Gastroesophageal sphincter (tissue), 4 donors: ENCODE data around the gene L2HGDH. TPM values are rescaled to one million over a fixed set of nuclear protein-coding genes. Genes with fewer than 3 reads are reported as not detected.
"Not testable (repeated sequence)": the region's sequence is repeated elsewhere in the genome, so short reads cannot be mapped to it uniquely, and the experiment has no call there.

ENCODE experiments used
- ATAC-seq: fragments of 150-250 bp; one replicate; pipeline ENCODE4 v1.9.1; 2016; ENCODE audit warnings: mild to moderate bottlenecking, moderate library complexity
- H3K27ac ChIP-seq, 4 donors: fragments of 200-600 bp; sonication (generic) in 3 of 4; 1 replicate in 3 of 4; 2 replicates in 1 of 4; pipeline ENCODE4 v1.5.1; 2016 to 2019
- H3K27me3 ChIP-seq: fragments of 200-600 bp; sonication (generic); one replicate; pipeline ENCODE4 v1.5.1; 2019
- H3K36me3 ChIP-seq, 2 donors: fragments of 200-600 bp; sonication (generic); one replicate each; pipeline ENCODE4 v1.5.1; 2019; ENCODE audit warnings: control low read depth in 1 of 2
- H3K4me1 ChIP-seq, 3 donors: fragments of 200-600 bp; sonication (generic); 1 replicate in 2 of 3; 2 replicates in 1 of 3; pipeline ENCODE4 v1.5.1; 2016 to 2019; ENCODE audit warnings: control low read depth in 2 of 3
- H3K4me3 ChIP-seq, 2 donors: fragments of 200-600 bp; sonication (generic); one replicate each; pipeline ENCODE4 v1.5.1; 2019; ENCODE audit warnings: mild to moderate bottlenecking in 1 of 2, moderate library complexity in 1 of 2
- H3K9me3 ChIP-seq, 3 donors: fragments of 200-600 bp; sonication (generic); one replicate each; pipeline ENCODE4 v1.5.1; 2017 to 2019; ENCODE audit warnings: control low read depth in 2 of 3
- EP300 ChIP-seq: sonication (generic); formaldehyde crosslinking; IDR thresholded peaks from one replicate; pipeline ENCODE4 v1.6.1; 2017; ENCODE audit warnings: antibody characterized with exemption, mild to moderate bottlenecking
- POLR2A ChIP-seq, 2 donors: fragments of 450-650 bp; IDR thresholded peaks; one replicate each; pipeline ENCODE4 v1.6.1; 2017; ENCODE audit warnings: antibody characterized with exemption in 2 of 2, mild to moderate bottlenecking in 2 of 2, moderate library complexity in 1 of 2
- POLR2AphosphoS5 ChIP-seq: sonication (generic); formaldehyde crosslinking; IDR thresholded peaks from one replicate; pipeline ENCODE4 v1.6.1; 2017; ENCODE audit warnings: antibody characterized with exemption
- WGBS, 2 donors: methylation state at CpG; one replicate each; pipeline ENCODE4 v1.1.5; 2018; ENCODE audit warnings: low coverage in 1 of 2; 5-methylcytosine and 5-hydroxymethylcytosine counted together
- total RNA-seq, 4 donors: library from RNA; depleted of rRNA; stranded (reverse); fragments of >200 nt; gene quantifications; one replicate each; pipeline ENCODE4 v1.1.0, GENCODE V29; 2016
- TF ChIP-seq, protein P1 (sequence below), 4 experiments: fragments of 200-600 bp in 2 of 4; fragments of 450-650 bp in 2 of 4; sonication (generic) in 1 of 4; IDR thresholded peaks; one replicate each; pipeline ENCODE4 v1.5.1; 2017 to 2019; ENCODE audit warnings: antibody characterized with exemption in 4 of 4, mild to moderate bottlenecking in 2 of 4, moderate library complexity in 2 of 4

L2HGDH gene
- total RNA-seq, 4 donors from 2014 or later = 3.4 to 10.2 (median 7.0) TPM

DNA sequence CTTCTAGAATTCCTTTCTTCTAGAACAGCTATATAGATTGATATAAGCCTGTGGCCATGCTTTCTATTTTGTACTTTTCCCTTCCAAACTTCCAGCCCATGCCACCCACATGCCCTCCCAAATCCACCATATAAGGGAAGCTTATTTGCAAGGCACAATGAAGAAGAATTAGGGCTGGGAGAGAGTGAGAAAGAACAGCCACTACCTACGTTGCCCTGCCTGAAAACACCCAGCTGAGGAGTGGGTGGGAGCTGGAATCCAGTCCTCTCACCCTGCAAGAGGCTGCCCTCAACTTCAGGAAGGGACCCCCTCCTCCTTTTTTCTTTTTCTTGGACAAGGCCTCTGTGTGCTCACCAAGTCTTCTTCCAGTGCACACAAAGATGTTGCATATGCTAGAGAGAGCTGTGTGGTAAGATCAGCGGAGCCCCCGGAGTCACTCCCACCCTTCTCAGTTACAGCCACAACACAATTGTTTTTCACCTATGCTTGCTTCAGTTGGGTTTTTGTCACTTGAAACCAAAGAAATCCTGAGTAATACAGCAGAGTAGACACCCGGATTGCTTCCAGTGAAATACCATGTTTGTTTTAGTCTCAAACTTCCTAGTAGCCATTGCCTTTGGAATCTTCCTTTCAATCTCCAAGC is 45.8 kb upstream of the L2HGDH start:
- H3K4me3 ChIP-seq = no peak overlapping the region
- ATAC-seq = no peak
- H3K4me1 ChIP-seq = no peaks in the 10 kb centered on the region
- no peak overlapping the region for H3K27ac ChIP-seq
- peaks cover 0 to 8% of the 10 kb centered on the region in 2 donors for H3K36me3 ChIP-seq
- TF ChIP-seq POLR2AphosphoS5 (no peak), POLR2A (IDR thresholded peaks at IDR 0.05) (no peak), EP300 (no peak)
- TF ChIP-seq, protein P1, sequence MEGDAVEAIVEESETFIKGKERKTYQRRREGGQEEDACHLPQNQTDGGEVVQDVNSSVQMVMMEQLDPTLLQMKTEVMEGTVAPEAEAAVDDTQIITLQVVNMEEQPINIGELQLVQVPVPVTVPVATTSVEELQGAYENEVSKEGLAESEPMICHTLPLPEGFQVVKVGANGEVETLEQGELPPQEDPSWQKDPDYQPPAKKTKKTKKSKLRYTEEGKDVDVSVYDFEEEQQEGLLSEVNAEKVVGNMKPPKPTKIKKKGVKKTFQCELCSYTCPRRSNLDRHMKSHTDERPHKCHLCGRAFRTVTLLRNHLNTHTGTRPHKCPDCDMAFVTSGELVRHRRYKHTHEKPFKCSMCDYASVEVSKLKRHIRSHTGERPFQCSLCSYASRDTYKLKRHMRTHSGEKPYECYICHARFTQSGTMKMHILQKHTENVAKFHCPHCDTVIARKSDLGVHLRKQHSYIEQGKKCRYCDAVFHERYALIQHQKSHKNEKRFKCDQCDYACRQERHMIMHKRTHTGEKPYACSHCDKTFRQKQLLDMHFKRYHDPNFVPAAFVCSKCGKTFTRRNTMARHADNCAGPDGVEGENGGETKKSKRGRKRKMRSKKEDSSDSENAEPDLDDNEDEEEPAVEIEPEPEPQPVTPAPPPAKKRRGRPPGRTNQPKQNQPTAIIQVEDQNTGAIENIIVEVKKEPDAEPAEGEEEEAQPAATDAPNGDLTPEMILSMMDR (IDR thresholded peaks at IDR 0.05) = no peak
- WGBS, 2 donors = 87 to 100% methylated on average over 2 to 4 of the region's 4 CpGs
- H3K27me3 ChIP-seq = no peaks in the 10 kb centered on the region
- H3K9me3 ChIP-seq = no peaks in the 10 kb centered on the region

DNA sequence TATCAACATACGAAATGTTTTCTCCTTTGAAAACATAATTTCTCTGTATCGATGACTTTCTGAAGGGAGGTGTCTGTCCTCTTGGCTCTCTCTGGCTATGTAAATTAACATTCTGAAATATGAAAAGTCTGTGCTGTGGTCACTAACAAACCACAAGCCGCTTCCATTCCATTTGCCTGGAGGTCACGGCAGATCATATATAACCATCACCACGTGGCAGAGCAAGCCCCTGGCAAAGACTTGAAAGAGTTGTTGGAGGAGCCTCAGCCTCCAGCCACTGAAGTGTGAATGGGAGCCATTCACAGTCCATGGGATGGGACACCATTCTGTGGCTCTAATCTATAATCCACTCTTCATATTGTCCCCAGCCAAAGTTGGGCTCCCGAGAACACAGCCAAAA is 45.1 kb upstream of the L2HGDH start:
- Histone ChIP-seq H3K27me3 (no peaks in the 10 kb centered on the region), H3K4me3 (no peak overlapping the region), H3K4me1 (no peaks in the 10 kb centered on the region), H3K9me3 (no peaks in the 10 kb centered on the region), H3K27ac (no peak overlapping the region), H3K36me3 (peaks cover 0 to 8% of the 10 kb centered on the region in 2 donors)
- no peak for ATAC-seq
- no peak for TF ChIP-seq EP300
- TF ChIP-seq POLR2A (IDR thresholded peaks at IDR 0.05) = no peak
- no peak for TF ChIP-seq POLR2AphosphoS5
- TF ChIP-seq, protein P1 (IDR thresholded peaks at IDR 0.05) = no peak
- WGBS, 2 donors = 67 to 78% methylated on average over 6 of the region's 6 CpGs

DNA sequence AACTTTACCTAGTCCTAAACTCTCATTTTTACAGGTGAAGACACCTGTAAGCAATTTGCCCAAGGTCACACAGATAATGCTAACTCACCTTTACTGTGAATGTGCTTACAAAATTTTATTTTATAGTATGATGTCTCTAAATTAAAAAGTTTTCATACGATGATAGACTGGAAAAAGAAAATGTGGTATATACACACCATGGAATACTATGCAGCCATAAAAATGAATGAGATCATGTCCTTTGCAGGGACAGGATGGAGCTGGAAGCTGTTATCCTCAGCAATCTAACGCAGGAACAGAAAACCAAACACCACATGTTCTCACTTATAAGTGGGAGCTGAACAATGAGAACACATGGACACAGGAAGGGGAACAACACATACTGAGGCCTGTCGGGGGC is 44.3 kb upstream of the L2HGDH start:
- ATAC-seq, H3K27ac ChIP-seq, H3K27me3 ChIP-seq, H3K36me3 ChIP-seq, H3K9me3 ChIP-seq, H3K4me3 ChIP-seq, H3K4me1 ChIP-seq: not testable (repeated sequence)
- 76 to 87% methylated on average over 3 of the region's 3 CpGs for WGBS, 2 donors

DNA sequence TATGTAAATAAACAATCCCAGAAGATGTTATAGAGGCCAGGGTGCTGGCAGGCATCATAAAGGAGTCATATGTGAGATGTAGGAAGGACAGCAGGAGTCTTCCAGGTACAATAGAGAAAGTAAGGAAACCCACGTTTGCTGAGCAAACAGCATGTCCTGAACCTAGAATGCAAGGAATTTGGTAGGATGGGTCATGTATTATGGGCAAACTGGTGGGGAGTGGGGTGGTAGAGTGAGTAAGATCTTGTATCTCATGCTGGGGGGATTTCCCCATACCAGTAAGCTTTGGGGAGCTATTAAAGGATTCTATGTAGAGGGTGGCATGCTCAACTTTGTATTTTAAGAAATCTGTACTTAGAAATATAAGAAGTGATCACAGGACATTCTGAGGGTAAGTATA is 43.7 kb upstream of the L2HGDH start:
- H3K27me3 ChIP-seq = no peaks in the 10 kb centered on the region
- H3K4me1 ChIP-seq = no peaks in the 10 kb centered on the region
- no peak for ATAC-seq
- H3K36me3 ChIP-seq = peaks cover 0 to 8% of the 10 kb centered on the region in 2 donors
- 88 to 100% methylated on average over 1 of the region's 1 CpG for WGBS, 2 donors
- TF ChIP-seq POLR2A (IDR thresholded peaks at IDR 0.05) = no peak
- TF ChIP-seq, protein P1 (IDR thresholded peaks at IDR 0.05) = no peak
- no peak for TF ChIP-seq EP300
- no peak for TF ChIP-seq POLR2AphosphoS5
- H3K27ac ChIP-seq = no peak overlapping the region
- no peak overlapping the region for H3K4me3 ChIP-seq
- H3K9me3 ChIP-seq = no peaks in the 10 kb centered on the region

DNA sequence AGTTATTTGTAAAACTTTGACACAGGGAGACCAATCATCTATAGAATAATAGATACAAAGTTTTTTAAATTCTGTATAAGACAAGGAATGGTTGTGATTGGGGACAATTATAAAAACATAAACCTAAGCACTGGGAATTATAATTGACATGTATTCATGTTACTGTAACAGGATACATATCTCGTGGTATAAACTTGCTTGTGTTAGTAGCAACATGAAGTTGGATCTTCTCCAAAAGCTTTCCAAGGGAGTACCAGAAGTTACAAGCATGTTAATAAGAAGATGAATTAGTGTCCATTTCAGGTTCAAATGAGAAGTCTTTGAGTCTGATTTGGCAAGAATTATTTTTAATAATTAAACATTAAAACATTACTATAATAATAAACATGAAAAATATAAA is 42.5 kb upstream of the L2HGDH start:
- Histone ChIP-seq H3K4me3 (no peak overlapping the region), H3K27me3 (no peaks in the 10 kb centered on the region), H3K9me3 (no peaks in the 10 kb centered on the region), H3K27ac (no peak overlapping the region), H3K4me1 (no peaks in the 10 kb centered on the region), H3K36me3 (peaks cover 0 to 8% of the 10 kb centered on the region in 2 donors)
- 0 to 70% methylated on average over 1 of the region's 1 CpG for WGBS, 2 donors
- ATAC-seq = no peak
- TF ChIP-seq EP300 = no peak
- no peak for TF ChIP-seq POLR2AphosphoS5
- TF ChIP-seq POLR2A (IDR thresholded peaks at IDR 0.05) = no peak
- TF ChIP-seq, protein P1 (IDR thresholded peaks at IDR 0.05) = no peak
